GM21515 (cell line): ENCODE data around the gene PARD3B.

Source experiments
- ATAC-seq: cut with Tn5 transposase; IDR thresholded peaks from one replicate; pipeline ENCODE4 v1.9.1; 2021; ENCODE audit not compliant: unreplicated experiment

PARD3B gene

GRCh38 chr2:205659922-205660321, 1114.6 kb downstream of the PARD3B start:
- no peak for ATAC-seq

GRCh38 chr2:205660521-205661124, 1115.3 kb downstream of the PARD3B start:
- ATAC-seq: no peak

- ATAC-seq: no peak
Observed at GRCh38 chr2:205661281-205661680, 1116.0 kb downstream of the PARD3B start.

GRCh38 chr2:205662206-205662965, 1117.1 kb downstream of the PARD3B start:
- ATAC-seq: no peak

- ATAC-seq: no peak
Observed at GRCh38 chr2:205665791-205666190, 1120.5 kb downstream of the PARD3B start.
